GM10248 (cell line): Measurements from ENCODE around the gene FGD4.

ENCODE experiments used
- CTCF ChIA-PET: fragments of 300-600 bp; sonication (Branson Sonifier 250); formaldehyde crosslinking; extraction: SDS; loops from one replicate; lab custom pipeline; 2021; ENCODE audit warnings: antibody characterized with exemption; lab: Yijun Ruan, JAX
- POLR2A ChIA-PET: fragments of 350-650 bp; sonication (Branson Sonifier 250); formaldehyde crosslinking; extraction: SDS; loops from one replicate; lab custom pipeline; 2020; ENCODE audit warnings: antibody characterized with exemption; lab: Yijun Ruan, JAX
- DNase-seq: peaks from one replicate; pipeline ENCODE4 v3.0.0; 2012; ENCODE audit errors: extremely low spot score
- TF ChIP-seq, protein P1 (sequence below): IDR thresholded peaks from 2 replicates; pipeline ENCODE4 v1.5.1; 2012; ENCODE audit warnings: mild to moderate bottlenecking, low read depth; ENCODE audit errors: extremely low read depth, missing control alignments, control extremely low read depth

FGD4 gene

DNA sequence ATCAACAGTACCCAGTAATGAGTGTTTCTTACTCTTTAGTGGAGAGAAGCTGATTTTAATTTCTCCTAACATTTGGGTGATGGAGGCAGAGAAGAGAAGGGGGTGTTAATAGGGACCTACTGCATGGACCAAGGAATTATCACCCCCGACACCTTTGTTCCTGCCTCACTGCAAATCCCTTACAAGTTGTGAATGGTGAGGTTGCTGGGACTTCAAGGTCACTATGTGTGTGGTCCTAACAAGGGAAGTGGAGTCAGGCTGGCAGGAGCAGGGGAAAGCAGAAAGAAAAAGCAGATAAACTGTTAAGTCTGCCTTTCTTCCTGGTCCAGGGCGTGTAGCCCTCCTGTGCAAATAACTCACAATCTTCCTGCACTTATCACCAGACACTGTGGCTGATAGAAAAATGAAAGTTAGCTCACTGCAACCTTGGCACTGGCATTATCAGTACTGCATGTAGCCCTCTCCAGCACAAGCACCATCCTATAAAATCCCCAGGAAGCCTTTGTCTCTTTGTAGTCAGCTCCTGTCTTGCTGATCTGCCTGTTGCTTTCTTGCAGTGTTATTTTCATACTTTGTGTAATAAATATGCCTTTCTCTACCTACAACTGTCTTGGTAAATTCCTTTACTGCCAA lies 167.4 kb downstream of the FGD4 start:
- no peak for DNase-seq
- TF ChIP-seq, protein P1, sequence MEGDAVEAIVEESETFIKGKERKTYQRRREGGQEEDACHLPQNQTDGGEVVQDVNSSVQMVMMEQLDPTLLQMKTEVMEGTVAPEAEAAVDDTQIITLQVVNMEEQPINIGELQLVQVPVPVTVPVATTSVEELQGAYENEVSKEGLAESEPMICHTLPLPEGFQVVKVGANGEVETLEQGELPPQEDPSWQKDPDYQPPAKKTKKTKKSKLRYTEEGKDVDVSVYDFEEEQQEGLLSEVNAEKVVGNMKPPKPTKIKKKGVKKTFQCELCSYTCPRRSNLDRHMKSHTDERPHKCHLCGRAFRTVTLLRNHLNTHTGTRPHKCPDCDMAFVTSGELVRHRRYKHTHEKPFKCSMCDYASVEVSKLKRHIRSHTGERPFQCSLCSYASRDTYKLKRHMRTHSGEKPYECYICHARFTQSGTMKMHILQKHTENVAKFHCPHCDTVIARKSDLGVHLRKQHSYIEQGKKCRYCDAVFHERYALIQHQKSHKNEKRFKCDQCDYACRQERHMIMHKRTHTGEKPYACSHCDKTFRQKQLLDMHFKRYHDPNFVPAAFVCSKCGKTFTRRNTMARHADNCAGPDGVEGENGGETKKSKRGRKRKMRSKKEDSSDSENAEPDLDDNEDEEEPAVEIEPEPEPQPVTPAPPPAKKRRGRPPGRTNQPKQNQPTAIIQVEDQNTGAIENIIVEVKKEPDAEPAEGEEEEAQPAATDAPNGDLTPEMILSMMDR = no peak
- POLR2A ChIA-PET = no interaction called here
- CTCF ChIA-PET = interaction anchor here (1.0 to 1.2 kb wide), 2 partner anchors 34 to 42 kb away, joined by 3 read pairs; no protein-coding TSS in a partner anchor

DNA sequence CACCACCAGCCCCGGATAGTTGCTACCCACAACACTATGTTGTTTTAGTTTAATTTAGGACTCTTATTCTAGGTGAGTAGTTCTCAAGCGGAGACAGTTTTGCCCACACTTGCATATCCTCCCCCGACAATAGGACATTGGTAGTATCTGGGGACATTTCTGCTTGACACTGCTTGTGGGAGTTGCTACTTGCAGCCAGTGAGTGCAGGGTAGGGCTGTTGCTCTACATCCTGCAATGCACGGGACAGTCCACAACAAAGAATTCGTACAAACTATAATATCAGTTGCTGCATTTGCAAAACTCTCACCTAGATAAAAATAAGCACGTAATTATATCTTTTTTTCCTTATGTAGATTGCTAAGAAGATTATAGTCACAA lies 167.9 kb downstream of the FGD4 start:
- ChIA-PET CTCF (interaction anchor here (1.1 kb wide), 1 partner anchor 9 kb away, joined by 3 read pairs; no protein-coding TSS in a partner anchor), POLR2A (no interaction called here)
- TF ChIP-seq, protein P1 = no peak
- no peak for DNase-seq

DNA sequence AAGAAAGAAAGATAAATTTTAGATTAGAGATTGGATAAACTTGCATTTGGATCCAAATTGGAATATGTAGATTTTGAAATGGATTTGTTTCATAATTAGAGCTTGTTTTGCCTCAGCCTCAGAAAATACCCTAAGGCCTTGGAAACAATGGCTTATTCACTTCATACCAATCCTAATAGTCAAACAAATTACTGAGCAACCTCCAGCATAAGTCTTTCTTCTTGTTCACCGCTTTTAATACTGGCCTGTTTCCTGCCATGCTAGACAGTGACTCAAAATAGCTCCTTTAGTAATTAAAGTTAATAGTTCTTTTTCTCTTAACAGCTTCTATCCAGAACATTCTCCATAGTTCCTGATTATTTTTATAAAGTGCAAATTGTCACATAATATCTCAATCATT lies 168.9 kb downstream of the FGD4 start:
- POLR2A ChIA-PET = interaction anchor here (0.6 kb wide), 1 partner anchor 1581 kb away, joined by 3 read pairs; no protein-coding TSS in a partner anchor
- no peak for DNase-seq
- CTCF ChIA-PET = interaction anchor here (0.7 to 1.1 kb wide), 4 partner anchors 8 to 187 kb away, joined by 3 to 4 read pairs (median 4); partner anchors contain the start of gene YARS2
- TF ChIP-seq, protein P1 = no peak

DNA sequence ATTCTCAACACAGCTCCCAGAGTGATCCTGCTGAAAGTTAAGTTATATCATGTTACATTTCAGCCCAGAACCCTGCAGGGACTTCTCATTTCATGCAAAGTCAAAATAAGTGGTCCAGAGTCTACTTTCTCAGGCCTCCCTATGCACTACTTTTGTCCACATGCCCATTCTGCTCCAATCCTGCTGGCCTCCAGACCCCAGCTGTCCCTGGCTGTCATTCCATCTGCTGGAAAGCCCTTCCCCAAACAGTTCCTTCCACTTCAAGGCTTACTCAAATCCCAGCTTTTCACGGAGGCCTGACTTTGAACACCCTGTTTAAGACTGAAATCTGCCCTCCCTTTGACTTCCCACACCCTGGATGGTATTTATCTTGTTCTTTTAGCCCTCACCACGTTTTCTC lies 169.9 kb downstream of the FGD4 start:
- POLR2A ChIA-PET = no interaction called here
- TF ChIP-seq, protein P1 = no peak
- no peak for DNase-seq
- CTCF ChIA-PET = interaction anchor here (0.9 kb wide), 1 partner anchor 186 kb away, joined by 4 read pairs; the partner anchor contains the start of gene YARS2

DNA sequence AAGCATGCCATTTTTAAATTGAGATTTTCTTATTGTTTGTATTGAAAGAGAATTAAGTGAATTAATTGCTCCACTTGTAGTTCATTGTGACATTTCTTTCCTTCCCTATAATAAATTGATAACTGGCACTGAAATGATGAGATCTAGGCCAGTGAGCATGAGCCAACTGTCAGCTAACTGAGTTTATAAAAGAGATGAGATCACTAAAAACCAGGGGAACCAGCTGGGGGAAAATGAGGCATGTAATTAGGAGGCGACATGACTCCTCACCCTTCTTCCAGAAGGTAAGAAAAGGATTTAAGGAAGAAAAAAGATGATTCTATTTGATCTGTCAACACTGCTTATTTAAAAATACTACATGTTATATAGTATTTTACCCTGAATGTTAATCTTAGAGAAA lies 175.2 kb downstream of the FGD4 start:
- TF ChIP-seq, protein P1 = no peak
- ChIA-PET POLR2A (no interaction called here), CTCF (no interaction called here)
- DNase-seq = no peak

DNA sequence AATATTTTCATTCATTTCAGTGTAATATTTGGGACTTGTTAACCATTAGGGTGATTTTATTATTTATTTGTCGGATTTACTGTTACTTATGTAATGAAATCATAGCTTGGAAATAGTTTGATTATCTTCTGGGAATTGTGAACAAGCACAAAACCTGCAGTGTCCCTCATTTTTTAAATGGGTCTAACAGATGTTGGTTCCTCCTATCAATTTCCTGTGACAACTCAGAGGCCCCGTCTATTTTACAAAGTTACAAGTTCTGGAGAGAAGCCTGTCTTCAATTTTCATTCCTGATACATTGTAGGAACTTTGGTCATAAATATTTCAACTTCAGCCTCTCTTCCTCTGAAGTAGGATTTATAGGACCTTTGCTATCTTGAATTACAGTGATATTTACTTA lies 178.0 kb downstream of the FGD4 start:
- POLR2A ChIA-PET = no interaction called here
- CTCF ChIA-PET = interaction anchor here (1.6 kb wide), 1 partner anchor 121 kb away, joined by 4 read pairs; no protein-coding TSS in a partner anchor

More for the DNA sequence above, 178.0 kb downstream of the FGD4 start:
- TF ChIP-seq, protein P1 = no peak
- no peak for DNase-seq
